Loucy (cell line): Measurements from ENCODE around the gene PLEKHA6.

ENCODE experiments used
- H2AFZ ChIP-seq: fragments of 200-600 bp; sonication (generic); 2 replicates; pipeline ENCODE4 v1.6.0; 2016; ENCODE audit warnings: antibody characterized with exemption, mild to moderate bottlenecking, low read length, moderate library complexity
- H3F3A ChIP-seq: fragments of 200-600 bp; 2 replicates; pipeline ENCODE4 v1.6.0; 2016; ENCODE audit warnings: antibody characterized with exemption, low read depth, mild to moderate bottlenecking
- H3K27me3 ChIP-seq: fragments of 200-600 bp; sonication (generic); 2 replicates; pipeline ENCODE4 v1.6.1; 2014; ENCODE audit warnings: low read length, mild to moderate bottlenecking; ENCODE audit not compliant: insufficient read depth, poor library complexity, severe bottlenecking
- H3K36me3 ChIP-seq: fragments of 200-600 bp; sonication (generic); 2 replicates; pipeline ENCODE4 v1.6.1; 2016; ENCODE audit warnings: low read length; ENCODE audit not compliant: insufficient read depth
- H3K4me1 ChIP-seq: fragments of 200-600 bp; sonication (generic); 2 replicates; pipeline ENCODE4 v1.5.1; 2014; ENCODE audit warnings: low read length, mild to moderate bottlenecking; ENCODE audit not compliant: insufficient read depth, poor library complexity, severe bottlenecking
- H3K4me2 ChIP-seq: fragments of 200-600 bp; sonication (generic); 2 replicates; pipeline ENCODE4 v1.6.0; 2014; ENCODE audit warnings: antibody characterized with exemption, low read length, low read depth, mild to moderate bottlenecking; ENCODE audit not compliant: poor library complexity, severe bottlenecking
- H3K4me3 ChIP-seq: fragments of 200-600 bp; sonication (generic); 2 replicates; pipeline ENCODE4 v1.5.1; 2014; ENCODE audit warnings: low read length, mild to moderate bottlenecking, mixed read lengths; ENCODE audit not compliant: poor library complexity, severe bottlenecking
- H3K79me2 ChIP-seq: fragments of 200-600 bp; sonication (generic); 2 replicates; pipeline ENCODE4 v1.6.1; 2014; ENCODE audit warnings: low read length; ENCODE audit not compliant: insufficient read depth
- H3K9ac ChIP-seq: fragments of 200-600 bp; sonication (generic); 2 replicates; pipeline ENCODE4 v1.6.0; 2014; ENCODE audit warnings: mild to moderate bottlenecking, low read depth, low read length, moderate library complexity; ENCODE audit not compliant: poor library complexity, severe bottlenecking
- H3K9me2 ChIP-seq: fragments of 200-600 bp; sonication (generic); replicated peaks from 2 replicates; pipeline ENCODE4 v1.6.1; 2016; ENCODE audit warnings: low read depth, low read length, mixed read lengths
- H3K9me3 ChIP-seq: fragments of 200-600 bp; sonication (generic); 2 replicates; pipeline ENCODE4 v1.6.1; 2014; ENCODE audit warnings: mild to moderate bottlenecking, antibody characterized with exemption, low read length, low read depth; ENCODE audit not compliant: insufficient read depth
- H4K20me1 ChIP-seq: fragments of 200-600 bp; sonication (generic); 2 replicates; pipeline ENCODE4 v1.6.0; 2014; ENCODE audit warnings: antibody characterized with exemption, low read length, mild to moderate bottlenecking; ENCODE audit not compliant: insufficient read depth, poor library complexity, severe bottlenecking
- EZH2phosphoT487 ChIP-seq: fragments of 200-600 bp; IDR thresholded peaks from 2 replicates; pipeline ENCODE4 v1.6.1; 2018; ENCODE audit warnings: antibody characterized with exemption, mild to moderate bottlenecking, moderate library complexity, borderline replicate concordance
- TF ChIP-seq, protein P1 (sequence below): fragments of 200-600 bp; sonication (generic); conservative IDR thresholded peaks from 2 replicates; pipeline ENCODE4 v1.5.1; 2014; ENCODE audit warnings: mild to moderate bottlenecking, antibody characterized with exemption, low read length

PLEKHA6 gene

DNA sequence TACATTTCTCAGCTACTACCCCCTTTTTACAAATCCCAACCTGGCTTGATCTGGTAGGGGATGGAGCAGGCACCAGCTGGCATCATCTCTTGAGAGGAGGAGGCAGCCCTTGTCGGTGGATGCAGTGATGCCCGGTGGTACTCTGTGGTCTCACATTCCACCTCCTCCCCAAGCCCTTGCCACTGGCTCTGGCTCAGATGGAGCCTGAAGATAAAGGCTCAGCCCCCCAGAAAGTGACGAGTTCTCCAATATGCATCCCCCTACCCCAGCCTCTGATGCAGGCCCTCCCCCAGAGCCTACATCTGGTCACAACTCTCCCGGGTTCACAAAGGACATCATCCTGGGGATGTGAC is 142.1 kb downstream of the PLEKHA6 start:
- H3K9me2 ChIP-seq, result no peaks in the 10 kb centered on the region
- TF ChIP-seq EZH2phosphoT487, result no peak
- TF ChIP-seq, protein P1, sequence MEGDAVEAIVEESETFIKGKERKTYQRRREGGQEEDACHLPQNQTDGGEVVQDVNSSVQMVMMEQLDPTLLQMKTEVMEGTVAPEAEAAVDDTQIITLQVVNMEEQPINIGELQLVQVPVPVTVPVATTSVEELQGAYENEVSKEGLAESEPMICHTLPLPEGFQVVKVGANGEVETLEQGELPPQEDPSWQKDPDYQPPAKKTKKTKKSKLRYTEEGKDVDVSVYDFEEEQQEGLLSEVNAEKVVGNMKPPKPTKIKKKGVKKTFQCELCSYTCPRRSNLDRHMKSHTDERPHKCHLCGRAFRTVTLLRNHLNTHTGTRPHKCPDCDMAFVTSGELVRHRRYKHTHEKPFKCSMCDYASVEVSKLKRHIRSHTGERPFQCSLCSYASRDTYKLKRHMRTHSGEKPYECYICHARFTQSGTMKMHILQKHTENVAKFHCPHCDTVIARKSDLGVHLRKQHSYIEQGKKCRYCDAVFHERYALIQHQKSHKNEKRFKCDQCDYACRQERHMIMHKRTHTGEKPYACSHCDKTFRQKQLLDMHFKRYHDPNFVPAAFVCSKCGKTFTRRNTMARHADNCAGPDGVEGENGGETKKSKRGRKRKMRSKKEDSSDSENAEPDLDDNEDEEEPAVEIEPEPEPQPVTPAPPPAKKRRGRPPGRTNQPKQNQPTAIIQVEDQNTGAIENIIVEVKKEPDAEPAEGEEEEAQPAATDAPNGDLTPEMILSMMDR, result no peak
- H2AFZ ChIP-seq, result no peak overlapping the region
- H3K4me2 ChIP-seq, result no peak overlapping the region
- no peaks in the 10 kb centered on the region for H4K20me1 ChIP-seq
- H3K4me1 ChIP-seq, result no peaks in the 10 kb centered on the region
- H3K9me3 ChIP-seq, result no peaks in the 10 kb centered on the region
- H3K79me2 ChIP-seq, result no peaks in the 10 kb centered on the region
- H3K4me3 ChIP-seq, result no peak overlapping the region
- H3K27me3 ChIP-seq, result no peaks in the 10 kb centered on the region
- no peak overlapping the region for H3K9ac ChIP-seq
- H3K36me3 ChIP-seq, result no peaks in the 10 kb centered on the region
- no peaks in the 10 kb centered on the region for H3F3A ChIP-seq

DNA sequence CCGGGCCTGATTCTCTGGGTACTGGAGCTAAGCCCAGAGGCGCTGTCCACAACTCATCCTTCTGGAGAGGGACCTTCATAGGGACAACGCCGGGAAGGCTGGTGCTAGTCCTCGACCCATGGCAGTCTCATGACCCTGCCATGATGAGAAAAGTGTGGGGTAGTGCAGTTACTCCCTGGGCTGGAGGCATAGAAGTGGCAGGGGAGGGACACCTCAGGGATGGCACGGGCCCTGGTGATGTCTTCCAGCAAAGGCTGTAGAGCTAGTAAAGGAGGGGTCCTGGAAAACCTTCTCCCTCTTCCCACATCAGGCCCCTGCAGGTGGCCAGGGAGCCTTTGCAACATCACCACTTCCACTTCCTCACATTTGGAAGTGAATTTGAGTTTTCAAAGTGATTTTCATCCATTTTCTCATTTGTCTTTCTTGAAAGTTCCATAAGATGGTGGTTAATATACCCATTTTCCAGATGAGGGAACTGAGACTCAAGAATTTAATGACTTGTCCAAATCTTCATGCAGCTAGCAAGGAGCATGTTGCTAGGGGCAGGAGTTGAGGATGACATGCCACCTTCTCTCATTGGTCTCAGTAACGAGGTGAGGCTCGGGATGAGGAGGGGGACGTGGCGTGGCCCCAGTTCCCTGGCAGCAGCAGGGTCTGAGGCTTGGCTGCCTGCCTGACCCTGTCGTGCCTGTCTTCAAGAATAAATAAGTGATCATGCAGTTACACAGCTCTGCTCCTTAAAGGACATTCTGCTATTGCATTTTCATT is 142.7 kb downstream of the PLEKHA6 start:
- no peaks in the 10 kb centered on the region for H3F3A ChIP-seq
- no peak overlapping the region for H3K9ac ChIP-seq
- H3K79me2 ChIP-seq, result no peaks in the 10 kb centered on the region
- H4K20me1 ChIP-seq, result no peaks in the 10 kb centered on the region
- no peak overlapping the region for H3K4me2 ChIP-seq
- no peak overlapping the region for H3K4me3 ChIP-seq
- H3K27me3 ChIP-seq, result no peaks in the 10 kb centered on the region
- no peaks in the 10 kb centered on the region for H3K4me1 ChIP-seq
- no peaks in the 10 kb centered on the region for H3K9me2 ChIP-seq
- no peaks in the 10 kb centered on the region for H3K9me3 ChIP-seq
- no peaks in the 10 kb centered on the region for H3K36me3 ChIP-seq
- H2AFZ ChIP-seq, result no peak overlapping the region
- TF ChIP-seq, protein P1, result no peak
- no peak for TF ChIP-seq EZH2phosphoT487

DNA sequence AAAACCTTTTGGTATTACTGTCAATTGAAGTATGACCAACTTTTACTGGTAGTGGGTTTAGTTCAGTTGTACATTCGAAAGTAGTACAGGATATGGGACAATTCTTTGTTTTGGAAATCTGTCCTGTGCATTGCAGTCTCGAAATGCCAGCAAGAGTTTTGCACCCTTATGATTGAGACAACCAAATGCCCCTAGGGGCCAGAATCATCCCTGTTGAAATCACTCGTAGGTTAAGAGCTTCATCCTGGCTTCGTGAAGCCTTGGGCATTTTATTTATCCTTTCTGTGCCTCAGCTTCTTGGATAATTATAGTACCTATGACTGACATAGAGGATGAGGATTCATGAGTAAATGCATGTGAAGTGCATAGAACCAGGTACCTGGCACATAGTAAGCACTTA is 143.5 kb downstream of the PLEKHA6 start:
- H3K27me3 ChIP-seq, result no peaks in the 10 kb centered on the region
- no peaks in the 10 kb centered on the region for H3K9me2 ChIP-seq
- H3K36me3 ChIP-seq, result no peaks in the 10 kb centered on the region
- H3K4me2 ChIP-seq, result no peak overlapping the region
- H4K20me1 ChIP-seq, result no peaks in the 10 kb centered on the region
- H3K9me3 ChIP-seq, result no peaks in the 10 kb centered on the region
- no peaks in the 10 kb centered on the region for H3K4me1 ChIP-seq
- H3K4me3 ChIP-seq, result no peak overlapping the region
- H3K9ac ChIP-seq, result no peak overlapping the region
- H2AFZ ChIP-seq, result no peak overlapping the region
- no peaks in the 10 kb centered on the region for H3K79me2 ChIP-seq
- no peaks in the 10 kb centered on the region for H3F3A ChIP-seq
- no peak for TF ChIP-seq EZH2phosphoT487
- TF ChIP-seq, protein P1, result no peak
